NB4 (cell line): ENCODE data around the gene NFAM1.

Source experiments
- CTCF ChIP-seq: IDR thresholded peaks from one replicate; pipeline ENCODE4 v1.5.1; 2012; ENCODE audit warnings: low read depth, low read length
- MYC ChIP-seq: IDR thresholded peaks from 2 replicates; pipeline ENCODE4 v1.6.1; 2011; ENCODE audit warnings: low read depth, low read length
- POLR2A ChIP-seq: IDR thresholded peaks from 2 replicates; pipeline ENCODE4 v1.6.1; 2011; ENCODE audit warnings: mild to moderate bottlenecking; ENCODE audit not compliant: insufficient read length; ENCODE audit errors: extremely low read depth

GRCh38 chr22:42334875-42335512 is 97.2 kb downstream of the NFAM1 start:
- TF ChIP-seq CTCF (no peak), POLR2A (no peak), MYC (no peak)
